AG08396 (cell line): Measurements from ENCODE around the gene CSNK1D.

Experiments
- DNase-seq: peaks from one replicate; pipeline ENCODE4 v3.0.0; 2012; ENCODE audit warnings: low spot score, mixed read lengths

The CSNK1D gene

DNA sequence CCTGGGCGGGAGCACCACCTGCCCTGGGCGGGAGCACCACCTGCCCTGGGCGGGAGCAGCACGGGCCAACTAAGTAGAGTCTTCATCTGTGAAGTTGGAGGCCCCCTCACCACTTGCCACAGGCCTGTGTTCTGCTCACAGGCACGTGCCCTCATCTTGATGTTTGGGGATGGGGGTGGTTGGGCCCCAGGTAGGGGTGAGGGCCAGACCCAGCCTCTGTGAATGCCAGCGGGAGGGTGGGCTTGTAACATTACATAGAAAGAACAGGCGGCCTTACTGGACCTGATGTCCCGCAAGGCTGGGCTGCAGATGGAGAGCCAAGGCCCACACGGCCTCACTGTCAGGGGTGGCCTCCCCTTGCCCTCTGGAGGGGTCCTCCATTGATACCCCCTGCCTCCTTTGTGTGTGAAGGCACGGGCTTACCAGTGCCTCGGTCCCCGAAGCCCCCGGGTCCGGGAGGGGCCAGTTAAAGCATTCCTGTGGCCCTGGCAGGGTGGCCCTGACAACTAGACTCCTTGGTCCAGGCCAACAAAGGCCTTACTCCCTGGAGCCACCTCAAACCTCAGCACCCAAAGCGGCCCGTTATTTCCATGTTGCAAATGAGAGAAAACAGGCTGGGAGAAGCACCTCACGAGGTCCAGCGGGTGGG, 45.7 kb downstream of the CSNK1D start:
- DNase-seq = no peak

DNA sequence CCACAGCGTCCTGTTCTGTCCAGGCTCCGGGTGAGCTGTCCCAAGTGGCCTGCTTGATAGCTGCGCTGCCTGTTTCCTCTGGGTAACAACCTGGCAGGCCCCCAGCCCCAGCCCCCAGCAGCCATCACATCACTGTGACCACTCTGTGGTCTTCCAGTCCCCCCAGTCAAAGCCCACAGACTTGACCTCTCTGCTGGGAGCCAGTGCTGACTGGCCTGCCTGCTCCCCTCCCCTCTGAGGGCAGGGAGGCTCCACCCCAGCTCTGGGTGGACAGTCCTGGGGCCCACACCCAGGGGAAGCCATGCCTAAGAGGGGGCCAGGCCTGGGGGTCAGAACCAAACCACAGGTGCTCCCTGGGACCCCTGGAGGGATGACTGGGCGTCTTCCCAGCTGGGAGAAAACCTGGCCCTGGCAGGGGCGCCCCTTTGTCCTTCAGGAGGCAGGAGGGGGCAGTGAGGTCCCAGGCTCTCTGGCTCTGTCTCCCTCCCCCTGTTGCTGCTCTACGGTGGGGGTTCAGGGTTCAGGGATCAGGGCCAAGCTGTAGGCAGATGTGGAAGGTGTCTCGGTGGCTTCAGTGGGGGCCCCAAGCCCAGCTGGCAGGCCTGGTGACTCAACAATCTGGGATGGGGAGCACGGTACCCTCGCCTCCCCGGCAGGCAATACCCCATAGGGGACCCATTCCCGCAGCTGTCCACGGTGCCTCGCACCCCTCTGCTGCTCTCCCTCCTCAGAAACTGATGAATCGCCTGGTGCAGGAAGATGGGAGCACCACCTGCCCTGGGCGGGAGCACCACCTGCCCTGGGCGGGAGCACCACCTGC, 46.5 kb downstream of the CSNK1D start:
- no peak for DNase-seq

DNA sequence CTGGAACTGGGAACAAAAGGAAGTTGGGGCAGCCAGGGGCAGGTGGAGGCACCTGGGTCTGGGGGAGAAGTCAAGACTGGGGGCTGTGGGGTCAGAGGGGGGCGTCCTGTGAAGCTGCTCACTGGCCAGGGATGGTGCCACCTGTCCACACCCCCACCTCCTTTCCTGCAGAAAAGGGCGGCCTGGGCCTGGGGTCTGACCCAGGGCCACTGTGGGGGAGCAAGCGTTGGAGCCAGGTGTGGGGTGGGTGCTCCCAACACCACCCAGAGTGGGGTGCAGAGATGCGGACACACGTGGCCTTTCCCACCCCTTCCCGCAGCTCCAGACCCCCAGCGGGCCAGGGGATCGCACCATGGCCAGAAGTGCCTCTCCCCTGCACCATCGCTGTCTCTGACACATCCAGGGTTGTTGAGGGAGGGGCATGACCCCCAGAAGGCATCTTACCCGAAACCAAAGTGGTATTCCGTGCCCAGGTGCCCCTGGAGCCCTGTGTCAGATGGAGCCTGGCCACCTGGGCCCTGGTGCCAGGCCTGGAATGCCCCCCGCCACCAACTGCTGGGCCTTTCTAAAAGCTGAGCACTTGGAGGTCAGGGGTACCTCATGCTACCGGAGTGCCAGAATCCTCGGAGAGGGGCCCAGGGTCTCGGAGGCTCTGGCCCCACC, 47.2 kb downstream of the CSNK1D start:
- no peak for DNase-seq

DNA sequence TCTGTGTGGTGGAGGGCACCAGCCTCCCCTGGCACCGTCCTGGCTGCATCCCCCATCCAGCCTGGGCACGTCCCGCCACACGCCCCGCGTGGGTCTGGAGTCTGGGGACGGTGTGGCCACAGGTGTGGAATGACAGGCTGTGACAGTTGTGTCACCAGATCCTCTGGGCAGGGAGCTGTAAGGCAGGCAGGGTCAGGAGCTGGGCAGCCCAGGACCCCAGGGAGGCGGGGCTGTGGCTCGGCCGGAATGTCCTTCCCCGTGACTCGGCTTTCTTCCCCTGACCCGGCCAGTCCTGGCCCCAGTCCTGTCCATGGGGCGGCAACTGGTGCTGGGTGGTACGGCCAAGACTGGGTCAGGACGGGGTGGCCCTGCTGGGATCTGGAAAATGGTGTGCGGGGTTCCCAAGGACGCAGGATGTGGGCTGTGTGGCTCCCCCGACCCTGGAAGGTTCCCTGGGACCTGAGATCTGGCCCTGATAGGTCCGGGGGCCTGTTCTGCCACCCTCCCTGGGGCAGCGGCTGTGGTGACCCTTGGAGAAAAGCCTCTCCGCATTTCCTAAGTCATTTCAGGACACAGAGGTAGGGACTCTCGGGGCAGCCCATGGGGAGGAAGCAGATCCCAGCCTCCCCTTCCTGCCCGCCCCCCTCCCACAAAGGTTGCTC, 48.0 kb downstream of the CSNK1D start:
- DNase-seq = no peak

DNA sequence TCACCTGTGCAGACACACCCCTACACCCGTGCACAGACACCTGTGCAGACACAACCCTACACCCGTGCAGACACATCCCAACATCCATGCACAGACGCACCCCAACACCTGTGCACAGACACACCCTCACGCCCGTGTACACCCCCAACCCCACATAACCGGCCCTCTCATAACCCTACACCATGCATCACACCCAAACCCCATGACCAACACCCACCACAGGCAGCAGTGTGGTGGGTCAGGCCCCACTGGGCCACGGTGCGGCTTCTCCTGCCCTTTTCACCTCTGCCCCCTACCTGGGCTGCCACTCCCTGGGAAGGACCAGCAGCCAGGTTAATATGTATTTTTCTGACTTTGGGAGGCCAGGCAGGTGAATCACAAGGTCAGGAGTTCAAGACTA, 48.8 kb downstream of the CSNK1D start:
- no peak for DNase-seq

DNA sequence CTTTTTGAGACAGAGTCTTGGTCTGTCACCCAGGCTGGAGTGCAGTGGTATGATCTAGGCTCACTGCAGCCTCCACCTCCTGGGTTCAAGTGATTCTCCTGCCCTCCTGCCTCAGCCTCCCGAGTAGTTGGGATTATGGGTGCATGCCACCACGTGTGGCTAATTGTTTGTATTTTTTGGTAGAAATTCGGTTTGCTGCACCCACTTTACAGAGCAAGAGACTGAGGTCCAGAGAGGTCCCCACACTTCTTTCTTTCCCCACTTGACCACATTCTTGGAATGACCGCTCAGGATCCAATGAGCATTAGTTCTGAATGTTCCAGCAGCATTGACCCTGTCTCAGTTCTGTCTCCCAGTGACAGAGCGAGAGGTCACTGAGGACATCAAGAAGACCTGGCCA, 50.0 kb downstream of the CSNK1D start:
- no peak for DNase-seq

DNA sequence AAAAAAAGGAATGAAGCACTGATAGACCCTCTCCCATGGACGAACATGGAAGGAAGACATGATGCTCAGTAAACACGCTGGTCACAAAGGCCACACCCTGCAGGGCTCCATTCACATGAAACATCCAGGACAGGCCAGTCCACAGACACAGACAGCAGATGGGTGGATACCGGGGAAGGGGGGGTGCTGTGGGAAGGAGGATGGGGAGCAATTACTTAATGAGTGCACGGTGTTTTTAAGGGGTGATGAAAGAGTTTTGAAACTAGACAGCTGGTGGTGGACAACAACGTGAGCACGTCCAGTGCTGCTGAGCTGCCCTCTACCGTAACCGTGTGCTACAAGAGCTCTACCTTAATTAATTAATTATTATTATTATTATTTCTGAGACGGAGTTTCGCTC, 50.7 kb downstream of the CSNK1D start:
- DNase-seq = no peak

DNA sequence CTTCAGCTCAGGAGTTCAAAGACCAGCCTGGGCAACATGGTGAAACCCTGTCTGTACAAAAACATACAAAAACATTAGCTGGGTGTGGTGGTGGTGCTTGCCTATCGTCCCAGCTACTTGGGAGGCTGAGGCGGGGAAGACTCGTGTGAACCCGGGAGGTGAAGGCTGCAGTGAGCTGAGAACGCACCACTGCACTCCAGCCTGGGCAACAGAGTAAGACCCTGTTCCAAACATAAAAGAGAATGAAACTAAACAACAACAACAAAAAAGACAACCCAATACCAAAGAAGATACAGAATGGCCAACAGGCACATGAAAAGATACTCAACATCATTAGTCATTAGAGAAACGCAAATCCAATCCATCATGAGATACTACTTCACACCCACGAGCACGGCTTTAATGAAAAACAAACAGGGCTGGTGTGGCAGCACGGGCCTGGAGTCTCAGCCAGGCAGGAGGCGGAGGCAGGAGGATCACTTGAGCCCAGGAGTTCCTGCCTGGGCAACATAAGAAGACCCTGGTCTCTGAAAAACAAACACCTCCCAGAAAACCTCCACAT, 52.1 kb downstream of the CSNK1D start:
- DNase-seq = no peak

DNA sequence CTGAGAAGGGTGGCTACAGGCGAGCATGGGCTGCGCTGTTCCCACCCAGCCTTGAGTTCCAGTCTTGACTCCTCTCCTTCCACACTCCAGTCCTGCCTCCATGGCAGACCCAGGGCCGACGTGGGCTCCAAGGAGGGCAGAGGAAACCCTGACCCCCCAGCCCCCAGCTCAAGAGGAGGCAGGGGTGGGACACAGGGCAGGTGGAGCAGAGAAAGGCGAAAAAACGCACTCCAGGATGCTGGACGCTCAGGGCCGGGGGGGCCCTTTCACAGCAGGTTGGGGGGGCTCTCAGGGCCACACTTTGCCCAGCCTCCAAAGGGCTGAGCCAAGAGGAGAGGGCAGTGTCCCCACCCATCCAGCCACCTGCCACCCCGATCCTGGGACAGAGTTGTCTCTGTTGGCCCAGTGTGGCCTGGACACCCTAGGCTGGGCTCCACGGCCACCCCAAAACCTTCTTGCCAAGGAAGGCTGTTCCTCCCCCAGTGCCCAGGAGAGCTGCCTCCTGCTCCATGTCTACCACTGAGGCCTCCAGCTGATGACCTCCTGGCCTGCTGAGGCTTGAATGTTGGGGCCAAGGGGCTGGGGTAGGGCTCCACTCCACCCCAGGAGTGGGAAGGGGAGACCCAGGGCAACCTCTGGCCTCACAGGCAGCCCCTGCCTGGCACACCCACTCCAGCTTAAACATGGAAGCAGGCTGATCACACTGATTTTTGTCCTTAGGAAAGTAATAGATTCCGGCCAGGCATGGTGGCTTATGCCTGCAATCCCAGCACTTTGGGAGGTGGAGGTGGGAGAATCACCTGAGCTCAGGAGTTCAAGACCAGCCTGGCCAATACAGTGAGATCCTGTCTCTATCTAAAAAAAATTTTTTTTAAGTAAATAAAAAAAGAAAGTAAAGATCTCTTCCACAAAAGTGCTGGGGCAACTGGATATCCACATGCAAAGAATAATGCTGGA, 53.5 kb downstream of the CSNK1D start:
- no peak for DNase-seq

DNA sequence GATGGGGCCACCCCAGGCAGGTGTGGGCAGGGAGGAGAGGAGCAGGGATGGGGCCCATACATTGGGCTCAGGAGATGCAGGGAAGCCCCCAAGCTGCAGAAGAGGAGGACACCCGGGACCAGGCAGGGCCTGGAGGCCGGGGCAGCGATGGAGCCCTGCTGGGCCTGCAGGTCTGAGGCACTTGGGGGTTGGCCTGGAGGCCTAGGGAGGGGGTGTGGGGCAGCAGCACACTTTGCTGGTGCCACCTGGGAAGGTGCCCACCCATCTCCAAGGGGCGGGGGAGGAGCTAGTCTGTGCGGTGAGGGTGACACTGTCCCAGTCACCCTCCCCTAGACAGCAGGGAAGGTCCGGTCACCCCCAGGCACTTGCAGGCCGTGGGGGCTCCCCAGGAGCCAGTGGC, 54.4 kb downstream of the CSNK1D start:
- DNase-seq = no peak

DNA sequence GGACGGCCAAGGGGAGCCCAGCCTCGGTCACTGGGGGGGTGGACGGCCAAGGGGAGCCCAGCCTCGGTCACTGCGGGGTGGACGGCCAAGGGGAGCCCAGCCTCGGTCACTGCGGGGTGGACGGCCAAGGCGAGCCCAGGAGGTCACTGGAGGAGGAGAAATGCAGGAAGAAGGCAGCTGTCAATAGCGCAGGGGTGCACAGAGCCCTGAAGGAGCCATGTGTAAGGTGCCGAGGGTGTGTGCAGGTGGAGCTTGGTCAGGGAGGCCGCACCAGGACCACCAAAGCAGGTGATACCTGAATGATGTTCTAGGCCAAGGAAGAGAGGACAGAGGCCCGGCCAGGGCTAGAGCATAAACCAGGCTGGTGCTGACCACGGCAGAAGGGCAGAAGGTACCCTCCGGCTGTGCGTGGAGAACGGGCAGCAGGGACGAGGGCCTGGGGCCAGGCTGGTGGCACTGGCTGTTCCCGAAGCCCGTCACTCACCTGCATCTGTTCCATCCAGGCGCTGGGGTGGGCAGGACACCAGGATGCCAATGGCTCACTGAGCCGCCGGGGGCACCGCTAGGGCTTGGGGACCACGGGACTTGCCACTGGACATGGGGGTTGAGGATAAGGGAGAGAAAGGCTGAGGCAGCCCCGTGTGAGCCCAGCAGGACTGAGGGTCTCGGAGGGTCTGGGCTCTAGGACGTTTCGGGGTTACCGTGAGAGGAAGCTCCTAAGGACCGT, 55.0 kb downstream of the CSNK1D start:
- no peak for DNase-seq

DNA sequence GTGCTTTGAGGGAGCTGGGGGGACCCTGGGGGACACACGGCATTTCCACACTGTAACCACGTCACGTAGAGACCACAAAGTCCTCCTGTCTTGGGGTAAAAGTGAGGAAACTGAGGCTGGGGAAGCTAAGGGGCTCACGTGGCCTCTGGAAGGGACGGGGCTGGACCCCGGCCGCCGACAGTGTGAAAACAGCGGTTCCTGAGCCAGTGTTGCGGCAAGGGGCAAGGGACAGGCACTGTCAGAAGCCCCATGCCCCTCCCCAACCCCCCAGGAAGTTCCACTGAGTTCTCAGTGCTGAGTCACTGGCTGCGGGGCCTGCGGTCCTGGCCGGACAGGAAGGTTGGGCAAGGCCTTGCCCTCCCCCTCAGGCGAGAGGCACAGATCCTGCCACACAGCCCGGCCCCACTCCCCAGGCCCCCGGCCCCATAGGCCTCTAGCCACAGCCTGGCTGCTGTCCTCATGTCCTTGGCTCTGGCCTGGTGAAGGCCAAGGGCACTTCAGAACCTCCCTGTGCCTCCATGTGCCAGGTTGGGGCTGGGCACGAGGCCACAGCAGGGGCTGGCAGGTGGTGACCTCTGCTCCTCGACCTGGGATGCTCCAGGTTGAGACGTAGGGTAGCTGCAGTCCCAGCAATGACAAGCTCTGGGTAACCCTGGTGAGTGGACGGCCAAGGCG, 55.8 kb downstream of the CSNK1D start:
- peak; percentile 89 for DNase-seq

DNA sequence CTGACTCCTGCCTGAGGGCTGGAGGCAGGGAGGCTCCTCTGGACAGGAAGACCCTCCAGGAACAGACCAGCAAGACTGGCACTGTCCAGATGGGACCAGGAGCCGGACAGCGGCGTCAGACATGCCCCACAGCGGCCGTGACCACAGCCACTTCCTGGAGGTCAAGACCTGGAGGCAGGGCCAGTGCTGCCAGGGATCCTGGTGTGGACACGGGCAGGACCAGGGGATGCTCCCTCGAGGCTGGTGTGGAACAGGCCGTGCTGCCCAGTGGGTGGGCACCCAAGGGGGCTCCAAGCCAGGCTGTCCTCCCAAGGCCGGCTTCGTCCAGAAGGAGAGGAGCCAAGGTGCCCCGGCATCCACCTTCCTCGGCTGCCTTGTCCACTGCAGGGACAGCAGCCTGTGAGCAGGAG, 56.4 kb downstream of the CSNK1D start:
- DNase-seq = peak; percentile 30

DNA sequence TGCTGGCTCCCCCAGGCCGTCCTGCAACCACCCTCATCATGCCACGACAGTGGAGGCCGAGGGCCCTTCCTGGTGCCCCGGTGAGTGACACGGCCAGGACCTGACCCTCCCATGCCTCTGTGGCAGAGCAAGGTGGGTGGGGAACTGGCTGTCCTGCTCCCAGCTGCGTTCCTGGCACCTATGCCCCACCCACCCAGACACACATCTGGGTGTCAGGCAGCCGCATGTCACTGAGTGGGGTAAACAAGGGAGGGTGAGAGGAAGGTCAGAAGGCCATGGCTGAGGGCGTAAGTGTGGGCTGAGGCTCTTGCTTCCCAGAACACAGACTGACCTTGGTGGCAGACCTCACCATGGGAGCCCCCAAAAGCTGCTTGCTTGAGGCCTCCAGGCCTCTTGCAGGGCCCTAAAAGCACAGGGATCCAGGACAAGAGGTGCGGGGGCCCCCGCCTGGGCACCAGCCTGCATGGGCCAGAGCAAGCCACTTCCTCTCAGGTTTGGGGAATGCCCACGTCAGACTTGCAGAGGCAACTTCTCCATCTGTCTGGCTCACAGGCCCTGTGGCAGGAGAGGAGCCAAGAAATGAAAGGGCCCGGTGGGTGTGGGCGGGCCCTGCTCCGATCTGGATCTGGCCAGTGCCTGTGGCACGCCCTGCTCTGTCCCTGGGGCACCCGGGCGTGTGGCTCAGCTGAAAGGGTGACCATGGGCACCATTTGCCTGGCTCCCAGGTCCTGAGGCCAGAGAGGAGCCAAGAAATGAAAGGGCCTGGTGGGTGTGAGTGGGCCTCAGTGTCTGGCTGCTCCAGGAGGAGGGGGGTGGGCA, 57.0 kb downstream of the CSNK1D start:
- peak; percentile 79 for DNase-seq

DNA sequence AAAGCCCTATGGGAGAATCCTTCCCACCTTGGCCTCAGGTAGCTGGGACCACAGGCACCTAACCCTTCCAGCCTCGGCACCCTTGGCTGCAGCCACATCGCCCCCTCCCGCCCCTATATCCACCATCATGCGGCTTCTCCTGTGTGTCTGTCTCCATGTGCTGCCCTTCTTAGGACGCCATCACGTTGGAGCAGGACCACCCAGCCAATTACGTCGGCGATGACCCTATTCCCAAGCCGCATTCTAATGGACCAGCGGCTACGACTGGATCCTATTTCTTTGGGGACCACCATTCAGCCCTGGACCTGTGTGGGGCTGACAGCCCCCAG, 57.6 kb downstream of the CSNK1D start:
- DNase-seq = no peak

DNA sequence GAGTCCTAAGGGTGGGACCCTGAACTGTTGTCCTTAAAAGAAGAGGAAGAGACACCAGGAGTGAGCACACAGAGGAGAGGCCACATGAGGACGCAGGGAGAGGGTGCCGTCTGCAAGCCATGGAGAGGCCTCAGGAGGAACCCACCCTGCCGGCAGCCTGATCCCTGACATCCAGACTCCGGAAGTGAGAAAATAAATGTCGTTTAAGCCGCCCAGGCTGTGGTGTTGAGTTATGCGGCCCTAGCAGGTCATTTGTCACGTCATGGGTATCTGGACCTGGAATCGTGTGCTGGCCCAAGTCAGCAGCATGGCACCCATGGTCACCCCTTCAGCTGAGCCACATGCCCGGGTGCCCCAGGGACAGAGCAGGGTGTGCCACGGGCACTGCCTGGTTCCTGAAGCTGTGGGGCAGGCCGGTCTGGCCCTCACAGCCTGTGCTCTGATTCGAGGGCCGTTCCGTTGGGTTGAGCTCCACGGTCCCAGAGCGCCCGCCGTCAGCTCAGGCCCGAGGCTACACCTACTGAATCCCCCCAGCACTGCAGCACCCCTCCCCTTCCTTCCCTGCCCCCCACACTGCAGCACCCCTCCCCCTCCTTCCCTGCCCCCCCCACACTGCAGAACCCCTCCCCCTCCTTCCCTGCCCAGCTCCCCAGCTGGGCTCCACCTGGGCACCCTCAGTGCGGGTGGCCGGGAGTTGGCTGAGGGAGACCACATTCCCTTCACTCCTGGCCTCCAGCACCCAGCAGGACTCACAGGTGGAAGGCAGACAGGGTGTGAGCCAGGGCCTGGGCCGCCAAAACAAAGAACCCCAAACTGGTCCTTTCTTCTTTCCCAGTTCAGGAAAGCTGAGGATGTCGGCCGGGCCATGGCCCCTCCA, 58.2 kb downstream of the CSNK1D start:
- peak; percentile 80 for DNase-seq

DNA sequence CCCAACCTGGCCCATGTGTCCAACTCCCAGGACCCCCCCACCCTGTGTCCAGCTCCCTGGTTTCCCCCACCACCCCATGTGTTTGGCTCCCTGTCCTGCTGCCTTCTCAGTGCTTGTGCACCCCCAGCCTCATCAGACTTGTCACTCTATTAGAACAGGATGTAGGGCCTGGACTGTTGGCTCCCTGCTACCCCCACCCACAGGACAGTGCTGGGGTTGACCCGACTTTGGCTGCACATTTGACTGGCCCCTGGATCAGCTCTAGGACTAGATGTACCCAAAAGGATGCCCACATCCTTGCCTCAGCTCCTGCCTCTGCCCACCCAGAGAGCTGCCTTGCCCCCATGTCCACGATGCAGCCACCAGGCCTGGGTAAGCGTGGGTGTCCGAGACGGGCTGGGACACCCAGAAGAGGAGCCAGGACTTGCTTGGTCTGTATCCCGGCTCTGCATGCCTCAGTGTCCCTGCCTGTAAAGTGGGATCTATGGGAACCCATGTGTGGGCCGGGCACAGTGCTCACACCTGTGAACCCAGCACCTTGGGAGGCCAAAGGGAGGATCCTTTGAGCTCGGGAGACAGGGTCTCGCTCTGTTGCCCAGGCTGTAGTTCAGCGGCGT, 59.4 kb downstream of the CSNK1D start:
- DNase-seq = no peak
